ENCODE data around the gene TMEM107.

TMEM107 gene

GRCh38 chr17:8141045-8141444 is 35.1 kb downstream of the TMEM107 start:
- Histone ChIP-seq H3K9me3 (no peaks in the 10 kb centered on the region), H3K36me3 (peaks cover 3% of the 10 kb centered on the region), H3K4me3 (ENCODE audit: low read depth, low read length) (no peak overlapping the region), H3K4me1 (no peaks in the 10 kb centered on the region), H3K27me3 (no peaks in the 10 kb centered on the region)
- no peak for DNase-seq
- TF ChIP-seq CTCF (IDR thresholded peaks at IDR 0.05; ENCODE audit: low read depth, low read length), result no peak

- no peak overlapping the region for H3K4me3 ChIP-seq (ENCODE audit: low read depth, low read length)
- no peaks in the 10 kb centered on the region for H3K9me3 ChIP-seq
- H3K27me3 ChIP-seq, result no peaks in the 10 kb centered on the region
- H3K36me3 ChIP-seq, result peaks cover 3% of the 10 kb centered on the region
- H3K4me1 ChIP-seq, result no peaks in the 10 kb centered on the region
- DNase-seq, result no peak
- TF ChIP-seq CTCF (IDR thresholded peaks at IDR 0.05; ENCODE audit: low read depth, low read length), result no peak
These were observed 35.8 kb downstream of the TMEM107 start for GRCh38 chr17:8140065-8141029.

GRCh38 chr17:8138672-8139371 is 37.4 kb downstream of the TMEM107 start:
- DNase-seq, result peak; percentile 86
- Histone ChIP-seq H3K36me3 (no peaks in the 10 kb centered on the region; the same call in none of the 2 replicates), H3K4me3 (ENCODE audit: low read depth, low read length) (peak overlapping the region; percentile 65), H3K9me3 (no peaks in the 10 kb centered on the region), H3K4me1 (no peaks in the 10 kb centered on the region), H3K27me3 (no peaks in the 10 kb centered on the region)
- peak; percentile 73 for TF ChIP-seq CTCF (IDR thresholded peaks at IDR 0.05; ENCODE audit: low read depth, low read length)

GRCh38 chr17:8138374-8138671 is 37.9 kb downstream of the TMEM107 start:
- Histone ChIP-seq H3K27me3 (no peaks in the 10 kb centered on the region), H3K36me3 (no peaks in the 10 kb centered on the region; the same call in none of the 2 replicates), H3K9me3 (no peaks in the 10 kb centered on the region), H3K4me1 (no peaks in the 10 kb centered on the region), H3K4me3 (ENCODE audit: low read depth, low read length) (peak overlapping the region; percentile 65)
- TF ChIP-seq CTCF (IDR thresholded peaks at IDR 0.05; ENCODE audit: low read depth, low read length), result no peak
- no peak for DNase-seq

- no peaks in the 10 kb centered on the region for H3K27me3 ChIP-seq
- DNase-seq, result no peak
- H3K4me1 ChIP-seq, result no peaks in the 10 kb centered on the region
These were observed 38.4 kb downstream of the TMEM107 start for GRCh38 chr17:8137645-8138373.

More at GRCh38 chr17:8137645-8138373, 38.4 kb downstream of the TMEM107 start:
- Histone ChIP-seq H3K9me3 (no peaks in the 10 kb centered on the region), H3K36me3 (no peaks in the 10 kb centered on the region; the same call in none of the 2 replicates), H3K4me3 (ENCODE audit: low read depth, low read length) (peak overlapping the region; percentile 65)
- TF ChIP-seq CTCF (IDR thresholded peaks at IDR 0.05; ENCODE audit: low read depth, low read length), result no peak

Data from BE2C (cell line).